Left lung (tissue), 10 donors: Measurements from ENCODE around the gene SLC25A10. TPM values are rescaled to one million over a fixed set of nuclear protein-coding genes. Genes with fewer than 3 reads are reported as not detected.

Experiments used
- ATAC-seq: fragments of 200-7000 bp; cut with Tn5 transposase; one replicate; pipeline ENCODE4 v1.9.1; 2020; ENCODE audit warnings: moderate library complexity
- DNase-seq, 4 donors: peaks; one replicate each; pipeline ENCODE4 v3.0.0-alpha.2; 2013 to 2020
- H3K27ac ChIP-seq, 2 donors: fragments of 200-600 bp; sonication (generic) in 1 of 2; one replicate each; pipeline versions ENCODE4 v1.5.0 to v1.8.0; 2020 to 2021
- H3K27me3 ChIP-seq, 2 donors: fragments of 200-600 bp; sonication (generic) in 1 of 2; one replicate each; pipeline versions ENCODE4 v1.5.0 to v1.8.0; 2020 to 2021
- H3K36me3 ChIP-seq, 2 donors: fragments of 200-600 bp; sonication (generic) in 1 of 2; one replicate each; pipeline versions ENCODE4 v1.5.0 to v1.8.0; 2020 to 2021
- H3K4me1 ChIP-seq, 2 donors: fragments of 200-600 bp; one replicate each; pipeline ENCODE4 v1.8.0; 2021
- H3K4me3 ChIP-seq, 2 donors: fragments of 200-600 bp; sonication (generic) in 1 of 2; one replicate each; pipeline versions ENCODE4 v1.5.0 to v1.8.0; 2020 to 2021; ENCODE audit warnings: mild to moderate bottlenecking in 1 of 2
- H3K9me3 ChIP-seq, 2 donors: fragments of 200-600 bp; sonication (generic) in 1 of 2; one replicate each; pipeline versions ENCODE4 v1.5.0 to v1.8.0; 2020 to 2021
- CTCF ChIP-seq, 2 donors: fragments of 200-600 bp; sonication (generic) in 1 of 2; IDR thresholded peaks; one replicate each; pipeline versions ENCODE4 v1.5.0 to v1.8.0; 2021; ENCODE audit warnings: antibody characterized with exemption in 2 of 2
- intact Hi-C, 2 donors: fragments of 100-400 bp; cut with DNase I; formaldehyde crosslinking; loops; one replicate each; pipeline versions ENCODE4 v1.11.2 to v1.14.2; 2022
- polyA plus RNA-seq, 6 donors: library from polyadenylated mRNA; unstranded; fragments of 120-200 nt; gene quantifications; one replicate each; pipeline ENCODE4 v1.2.1, GENCODE V29; 2013; ENCODE audit not compliant: insufficient read length in 6 of 6
- total RNA-seq, 2 donors: library from RNA; stranded (reverse); fragmentation: NEBNext Ultra II Directional; extraction: Animal tissue kit (Norgen Biotek cat#: 25700); gene quantifications; one replicate each; pipeline ENCODE4 v1.2.1, GENCODE V29; 2021
- donor health status: DM: no; HTN: yes; CAD: no.
- donor health status: DM: no; HTN: no; CAD: no.

Gene SLC25A10
- total and polyA plus RNA-seq, 8 donors, result 7.6 to 20.2 (median 10.8) TPM

- Histone ChIP-seq H3K9me3 (no peaks in the 10 kb centered on the region), H3K4me1 (peaks cover 18 to 32% of the 10 kb centered on the region in 2 donors), H3K36me3 (peaks cover 0 to 39% of the 10 kb centered on the region in 2 donors), H3K4me3 (peak within 1 kb of the TSS; percentile 91 to 100), H3K27me3 (no peaks in the 10 kb centered on the region), H3K27ac (peak within 1 kb of the TSS; percentile 78 to 94)
- intact Hi-C loops, result no loop called here
- TF ChIP-seq CTCF (IDR thresholded peaks at IDR 0.05), result no peak
- peak; percentile 99 for ATAC-seq
- DNase-seq, result peak; percentile 89 to 99 (median 97)
Observed at GRCh38 chr17:81666342-81667191, 45.5 kb upstream of the SLC25A10 start, which contains the start of the genes CCDC137 and OXLD1. CCDC137 (plus strand) TSS chr17:81666737; CDS start chr17:81666767, 30 bp downstream. OXLD1 (minus strand) TSS chr17:81666605; CDS start chr17:81666577, 28 bp downstream.

- ATAC-seq, result no peak
- peaks cover 0 to 51% of the 10 kb centered on the region in 2 donors for H3K36me3 ChIP-seq
- H3K4me3 ChIP-seq, result peak overlapping the region in 1 of 2 donors; percentile 91
- no peak overlapping the region for H3K27ac ChIP-seq
- no peaks in the 10 kb centered on the region for H3K9me3 ChIP-seq
- peaks cover 18 to 32% of the 10 kb centered on the region in 2 donors for H3K4me1 ChIP-seq
- DNase-seq, result no peak
- intact Hi-C loops, result no loop called here
- H3K27me3 ChIP-seq, result no peaks in the 10 kb centered on the region
- TF ChIP-seq CTCF (IDR thresholded peaks at IDR 0.05), result no peak
Observed at GRCh38 chr17:81667754-81668153, 44.3 kb upstream of the SLC25A10 start.

GRCh38 chr17:81672504-81672903 is 39.6 kb upstream of the SLC25A10 start:
- Histone ChIP-seq H3K27me3 (no peaks in the 10 kb centered on the region), H3K36me3 (peaks cover 0 to 68% of the 10 kb centered on the region in 2 donors), H3K27ac (no peak overlapping the region), H3K4me3 (no peak overlapping the region), H3K9me3 (no peaks in the 10 kb centered on the region), H3K4me1 (peaks cover 7 to 23% of the 10 kb centered on the region in 2 donors)
- ATAC-seq (no peak), DNase-seq (no peak)
- intact Hi-C loops, result no loop called here
- TF ChIP-seq CTCF (IDR thresholded peaks at IDR 0.05), result no peak

- no peak for ATAC-seq
- TF ChIP-seq CTCF (IDR thresholded peaks at IDR 0.05), result no peak
- intact Hi-C loops, result no loop called here
Observed at GRCh38 chr17:81672954-81673353, 39.1 kb upstream of the SLC25A10 start.

GRCh38 chr17:81673561-81674258 is 38.4 kb upstream of the SLC25A10 start:
- intact Hi-C loops, result no loop called here
- TF ChIP-seq CTCF (IDR thresholded peaks at IDR 0.05), result no peak
- DNase-seq (no peak), ATAC-seq (no peak)
- H3K36me3 ChIP-seq, result peaks cover 0 to 66% of the 10 kb centered on the region in 2 donors
- H3K9me3 ChIP-seq, result no peaks in the 10 kb centered on the region
- no peaks in the 10 kb centered on the region for H3K27me3 ChIP-seq
- H3K27ac ChIP-seq, result no peak overlapping the region
- peaks cover 0 to 10% of the 10 kb centered on the region in 2 donors for H3K4me1 ChIP-seq
- H3K4me3 ChIP-seq, result no peak overlapping the region

More at GRCh38 chr17:81672954-81673353, 39.1 kb upstream of the SLC25A10 start:
- Histone ChIP-seq H3K36me3 (peaks cover 0 to 68% of the 10 kb centered on the region in 2 donors), H3K4me3 (no peak overlapping the region), H3K9me3 (no peaks in the 10 kb centered on the region), H3K4me1 (peaks cover 3 to 18% of the 10 kb centered on the region in 2 donors), H3K27ac (no peak overlapping the region), H3K27me3 (no peaks in the 10 kb centered on the region)
- DNase-seq, result no peak
